NCI-H146 treated with DMSO at 0.1 percent for 48 hours (cell line): ENCODE results near the gene RGS5.
"Not testable (repeated sequence)": the region's sequence is repeated elsewhere in the genome, so short reads cannot be mapped to it uniquely, and the experiment has no call there.

Experiments used
- DNase-seq: peaks from one replicate; lab custom pipeline; 2025; ENCODE audit not compliant: unreplicated experiment; lab: John Stamatoyannopoulos, UW

The RGS5 gene, protein sequence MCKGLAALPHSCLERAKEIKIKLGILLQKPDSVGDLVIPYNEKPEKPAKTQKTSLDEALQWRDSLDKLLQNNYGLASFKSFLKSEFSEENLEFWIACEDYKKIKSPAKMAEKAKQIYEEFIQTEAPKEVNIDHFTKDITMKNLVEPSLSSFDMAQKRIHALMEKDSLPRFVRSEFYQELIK

DNA sequence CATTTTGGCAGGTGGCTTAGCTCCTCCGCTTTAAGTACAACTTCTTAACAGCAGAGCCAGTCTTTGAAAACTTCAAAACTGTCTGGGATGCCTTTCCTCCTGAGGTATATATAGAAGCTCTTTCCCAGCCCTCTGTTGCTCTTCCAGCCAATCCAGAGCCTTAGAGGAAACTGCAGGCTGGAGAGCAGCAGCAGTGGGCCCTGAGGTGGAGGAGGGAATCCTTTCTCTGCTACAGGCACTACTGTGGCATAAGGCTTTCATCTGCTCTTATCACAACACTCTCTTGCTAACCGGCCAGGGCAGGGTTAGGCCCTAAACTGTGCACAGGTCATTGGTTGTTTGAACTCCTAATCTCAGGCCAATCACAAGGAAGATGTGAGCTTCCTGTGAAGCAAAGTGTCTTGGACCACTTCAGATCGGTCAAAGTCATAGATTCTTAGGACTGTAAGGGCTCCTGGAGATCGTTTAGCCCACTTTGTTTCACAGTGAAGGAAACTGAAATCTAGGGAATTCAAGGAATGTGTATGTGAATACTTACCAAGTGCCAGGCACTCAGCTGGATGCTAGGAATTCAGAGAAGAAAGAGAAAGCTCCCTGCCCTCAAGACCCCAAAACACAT lies at the start of gene RGS5:
TSS of gene RGS5 (minus strand) at position 84 of the 619 bp plus-strand sequence. CDS start at position 3, 81 bp downstream.
- DNase-seq: no peak

GRCh38 chr1:163250382-163250974 lies 47.8 kb upstream of the RGS5 start:
- no peak for DNase-seq

GRCh38 chr1:163248064-163248463 lies 45.3 kb upstream of the RGS5 start:
- DNase-seq: no peak

- not testable (repeated sequence) for DNase-seq
Measured at GRCh38 chr1:163244648-163245047, 41.9 kb upstream of the RGS5 start.

- DNase-seq: no peak
Measured at GRCh38 chr1:163241746-163242145, 39.0 kb upstream of the RGS5 start.

GRCh38 chr1:163240705-163241104 lies 38.0 kb upstream of the RGS5 start:
- DNase-seq: no peak

- not testable (repeated sequence) for DNase-seq
Measured at GRCh38 chr1:163233643-163234042, 30.9 kb upstream of the RGS5 start.

DNA sequence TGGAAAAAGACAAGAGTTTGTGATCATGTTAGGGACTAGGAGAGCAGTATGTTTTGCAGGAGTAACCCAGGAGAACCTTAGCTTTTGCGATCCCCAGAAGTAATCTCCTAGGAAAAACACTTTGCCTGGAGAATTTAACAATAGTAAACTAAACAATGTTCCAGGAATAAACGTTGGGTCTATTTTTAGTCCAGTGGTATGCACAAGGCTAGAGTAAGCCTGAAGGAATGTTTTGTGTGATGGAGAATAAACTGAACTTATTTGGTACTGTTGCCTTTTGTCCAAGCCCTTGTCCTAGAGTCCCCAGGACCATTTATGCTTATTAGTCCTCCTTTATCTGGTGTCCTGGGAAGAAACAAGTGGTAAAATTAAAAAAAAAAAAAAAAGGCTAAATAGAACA lies 28.7 kb upstream of the RGS5 start:
- DNase-seq: no peak

GRCh38 chr1:163230827-163231226 lies 28.1 kb upstream of the RGS5 start:
- DNase-seq: no peak

DNA sequence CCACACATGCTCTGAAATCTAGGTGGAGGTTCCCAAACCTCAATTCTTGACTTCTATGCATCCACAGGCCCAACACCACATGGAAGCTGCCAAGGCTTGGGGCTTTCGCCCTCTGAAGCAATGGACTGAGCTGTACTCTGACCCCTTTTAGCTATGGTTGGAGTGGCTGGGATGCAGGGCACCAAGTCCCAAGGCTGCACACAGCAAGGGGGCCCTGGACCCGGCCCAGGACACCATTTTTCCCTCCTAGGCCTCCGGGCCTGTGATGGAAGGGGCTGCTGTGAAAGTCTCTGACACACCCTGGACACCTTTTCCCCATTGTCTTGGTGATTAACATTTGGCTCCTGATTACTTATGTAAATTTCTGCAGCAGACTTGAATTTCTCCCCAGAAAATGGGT lies 25.6 kb upstream of the RGS5 start:
- DNase-seq: not testable (repeated sequence)

- DNase-seq: no peak
Measured at GRCh38 chr1:163227126-163227525, 24.4 kb upstream of the RGS5 start.

- no peak for DNase-seq
Measured at GRCh38 chr1:163213626-163214025, 10.9 kb upstream of the RGS5 start.

- DNase-seq: no peak
Measured at GRCh38 chr1:163211667-163212066, 9.0 kb upstream of the RGS5 start.

DNA sequence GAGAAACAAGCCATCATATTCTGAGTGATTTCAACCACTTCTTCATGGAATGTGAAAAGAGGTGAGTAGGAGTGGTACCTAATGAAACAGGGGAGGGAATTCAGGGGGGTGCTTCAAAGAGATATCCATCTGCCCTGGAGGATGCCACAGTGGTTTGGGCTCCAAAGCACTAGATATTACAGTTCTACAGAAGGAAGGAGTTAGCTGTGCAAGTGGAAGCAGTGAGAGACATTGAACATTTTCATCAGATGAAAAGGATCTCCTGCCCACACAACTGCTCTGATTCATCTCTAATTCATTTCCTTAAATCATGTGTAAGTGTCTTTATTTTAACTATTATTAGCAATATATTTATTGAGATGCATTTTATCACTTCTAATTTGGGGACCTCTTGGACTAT lies 2.8 kb upstream of the RGS5 start:
- no peak for DNase-seq

GRCh38 chr1:163203561-163203960 lies 845 bp upstream of the RGS5 start:
- no peak for DNase-seq

DNA sequence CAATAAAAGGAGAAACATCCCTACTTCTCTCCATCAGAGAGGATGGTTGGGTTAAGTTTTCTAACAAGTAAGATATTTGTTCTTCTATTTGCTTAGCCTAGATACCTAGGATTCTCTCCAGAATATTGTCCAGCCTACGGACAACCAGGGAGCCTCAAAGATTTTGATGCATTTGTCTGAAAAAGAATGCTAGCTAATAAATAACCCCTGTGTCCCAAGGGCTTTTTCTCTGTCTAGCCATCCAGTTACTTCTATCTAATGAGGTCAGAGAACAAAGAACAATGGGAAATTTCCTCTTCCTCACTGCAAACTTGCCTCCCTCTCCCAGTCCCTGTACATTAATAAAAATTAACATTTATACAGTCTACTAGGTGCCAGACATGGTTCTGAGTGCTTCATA lies 810 bp downstream of the RGS5 start:
- DNase-seq: no peak

DNA sequence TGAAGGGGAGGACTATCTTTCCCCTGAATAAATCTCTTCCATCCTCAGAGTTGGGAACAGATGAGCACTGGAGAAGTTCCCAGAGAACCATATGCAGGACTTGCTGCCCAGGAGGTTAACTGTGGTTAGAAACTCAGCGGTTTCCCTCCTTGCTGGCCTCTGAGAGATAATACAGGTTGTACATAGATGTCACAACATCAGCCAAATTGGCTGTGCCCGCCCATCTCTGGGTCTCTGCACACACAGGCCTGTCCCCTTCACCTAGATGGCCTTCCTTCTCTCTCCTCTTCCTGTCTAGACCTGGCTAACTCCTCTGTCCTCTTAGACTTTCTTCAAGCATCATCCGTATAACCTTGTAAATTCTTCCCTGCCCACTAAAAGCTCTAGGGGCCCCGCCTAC lies 5.7 kb downstream of the RGS5 start:
- DNase-seq: no peak

- no peak for DNase-seq
Measured at GRCh38 chr1:163196449-163196787, 6.3 kb downstream of the RGS5 start.

DNA sequence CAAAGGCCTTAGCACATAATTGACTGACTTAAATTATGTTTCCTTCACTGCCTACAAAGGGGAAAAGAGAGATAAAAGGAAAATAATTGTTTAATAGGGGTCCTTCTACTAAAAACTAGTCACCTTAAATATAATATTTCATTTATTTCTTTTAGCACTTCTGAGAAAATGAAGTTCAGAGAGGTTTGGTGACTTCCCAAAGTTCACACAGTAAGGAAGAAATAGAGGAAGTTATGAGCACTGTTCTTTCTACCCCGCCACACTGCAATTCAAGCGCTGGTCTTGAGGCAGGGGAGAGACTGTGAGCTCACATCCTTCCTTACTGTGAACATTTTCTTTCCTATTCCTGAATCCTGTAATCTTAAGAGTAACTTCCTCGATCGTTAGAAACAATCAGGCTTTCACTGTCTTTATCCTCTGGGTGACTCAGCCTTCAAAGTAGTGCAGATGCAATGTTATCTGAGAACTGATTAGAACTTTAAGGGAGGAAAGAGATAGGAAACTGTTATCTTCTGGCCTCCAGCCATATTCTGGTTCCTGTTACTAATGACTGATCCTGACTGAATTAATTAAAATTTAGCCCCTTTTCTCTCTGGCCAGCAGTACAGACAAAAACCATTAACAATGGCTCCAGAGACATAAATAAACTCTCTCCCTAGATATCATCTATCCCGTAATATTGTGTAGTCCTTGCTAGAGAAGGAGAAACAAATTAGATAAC lies 6.8 kb downstream of the RGS5 start:
- DNase-seq: peak; percentile 11

GRCh38 chr1:163191301-163191700 lies 11.4 kb downstream of the RGS5 start:
- DNase-seq: no peak

- DNase-seq: no peak
Measured at GRCh38 chr1:163188947-163189346, 13.8 kb downstream of the RGS5 start.

GRCh38 chr1:163187849-163188248 lies 14.9 kb downstream of the RGS5 start:
- DNase-seq: no peak
